Osteoblast (primary cell): ENCODE results near the gene GAGE12J. TPM values are rescaled to one million over a fixed set of nuclear protein-coding genes. Genes with fewer than 3 reads are reported as not detected.
"Not testable (repeated sequence)": the region's sequence is repeated elsewhere in the genome, so short reads cannot be mapped to it uniquely, and the experiment has no call there.

Source experiments
- DNase-seq: peaks from one replicate; pipeline ENCODE4 v3.0.0; 2011; ENCODE audit warnings: low spot score, mixed read lengths; ENCODE audit not compliant: insufficient read length; ENCODE audit errors: missing footprints
- H2AFZ ChIP-seq: 2 replicates; pipeline ENCODE4 v1.6.0; 2011; ENCODE audit warnings: mild to moderate bottlenecking, low read length
- H3K27ac ChIP-seq: 2 replicates; pipeline ENCODE4 v1.5.1; 2011; ENCODE audit warnings: mild to moderate bottlenecking, low read depth, low read length, moderate library complexity
- H3K27me3 ChIP-seq: 2 replicates; pipeline ENCODE4 v1.6.0; 2012; ENCODE audit warnings: mild to moderate bottlenecking, control low read depth, inconsistent platforms, low read length, moderate library complexity; ENCODE audit not compliant: insufficient read depth
- H3K36me3 ChIP-seq: 2 replicates; pipeline ENCODE4 v1.5.1; 2011; ENCODE audit warnings: mild to moderate bottlenecking, low read length, control low read depth, moderate library complexity; ENCODE audit not compliant: insufficient read depth
- H3K4me1 ChIP-seq: 2 replicates; pipeline ENCODE4 v1.5.1; 2011; ENCODE audit warnings: mild to moderate bottlenecking, low read length, control low read depth, moderate library complexity; ENCODE audit not compliant: insufficient read depth
- H3K4me2 ChIP-seq: 2 replicates; pipeline ENCODE4 v1.6.0; 2011; ENCODE audit warnings: mild to moderate bottlenecking, low read length; ENCODE audit not compliant: insufficient read depth
- H3K4me3 ChIP-seq: fragments of 200-600 bp; sonication (generic); 3 replicates; pipeline ENCODE4 v1.5.1; 2012; ENCODE audit warnings: mild to moderate bottlenecking, low read length, inconsistent platforms; ENCODE audit not compliant: insufficient read depth
- H3K79me2 ChIP-seq: 2 replicates; pipeline ENCODE4 v1.6.0; 2012; ENCODE audit warnings: mild to moderate bottlenecking, low read length, control low read depth, inconsistent platforms; ENCODE audit not compliant: insufficient read depth
- H3K9me3 ChIP-seq: 2 replicates; pipeline ENCODE4 v1.5.1; 2011; ENCODE audit warnings: low read depth, low read length, control low read depth
- H4K20me1 ChIP-seq: 2 replicates; pipeline ENCODE4 v1.6.0; 2012; ENCODE audit warnings: mild to moderate bottlenecking, low read length, control low read depth; ENCODE audit not compliant: insufficient read depth
- total RNA-seq: library from RNA; depleted of rRNA; stranded (reverse); fragments of >200 nt; gene quantifications from 2 replicates; pipeline ENCODE4 v1.2.3, GENCODE V29; 2012
- TF ChIP-seq, protein P1 (sequence below): IDR thresholded peaks from 2 replicates; pipeline ENCODE4 v1.5.1; 2011; ENCODE audit warnings: mild to moderate bottlenecking, low read depth, low read length, moderate library complexity; ENCODE audit errors: extremely low read depth

The GAGE12J gene, protein sequence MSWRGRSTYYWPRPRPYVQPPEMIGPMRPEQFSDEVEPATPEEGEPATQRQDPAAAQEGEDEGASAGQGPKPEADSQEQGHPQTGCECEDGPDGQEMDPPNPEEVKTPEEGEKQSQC
- total RNA-seq = not detected in 2 replicates

DNA sequence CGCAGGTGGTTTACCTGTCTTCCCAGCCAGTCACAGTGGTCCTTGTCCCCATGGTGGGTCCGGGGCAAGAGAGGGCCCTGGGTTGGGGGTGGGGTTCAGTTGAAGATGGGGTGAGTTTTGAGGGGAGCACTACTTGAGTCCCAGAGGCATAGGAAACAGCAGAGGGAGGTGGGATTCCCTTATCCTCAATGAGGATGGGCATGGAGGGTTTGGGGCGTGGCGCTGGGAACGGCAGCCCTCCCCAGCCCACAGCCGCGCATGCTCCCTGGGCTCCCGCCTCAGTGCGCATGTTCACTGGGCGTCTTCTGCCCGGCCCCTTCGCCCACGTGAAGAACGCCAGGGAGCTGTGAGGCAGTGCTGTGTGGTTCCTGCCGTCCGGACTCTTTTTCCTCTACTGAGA is at the start of gene GAGE12J:
TSS of gene GAGE12J (plus strand) at position 301 of the 400 bp plus-strand sequence. CDS start 1,157 bp downstream, outside the sequence.
- H3K36me3 ChIP-seq, H3K4me3 ChIP-seq, DNase-seq, H3K4me2 ChIP-seq, H3K4me1 ChIP-seq, H3K27me3 ChIP-seq, H4K20me1 ChIP-seq, H2AFZ ChIP-seq, H3K79me2 ChIP-seq, H3K9me3 ChIP-seq, H3K27ac ChIP-seq: not testable (repeated sequence)

DNA sequence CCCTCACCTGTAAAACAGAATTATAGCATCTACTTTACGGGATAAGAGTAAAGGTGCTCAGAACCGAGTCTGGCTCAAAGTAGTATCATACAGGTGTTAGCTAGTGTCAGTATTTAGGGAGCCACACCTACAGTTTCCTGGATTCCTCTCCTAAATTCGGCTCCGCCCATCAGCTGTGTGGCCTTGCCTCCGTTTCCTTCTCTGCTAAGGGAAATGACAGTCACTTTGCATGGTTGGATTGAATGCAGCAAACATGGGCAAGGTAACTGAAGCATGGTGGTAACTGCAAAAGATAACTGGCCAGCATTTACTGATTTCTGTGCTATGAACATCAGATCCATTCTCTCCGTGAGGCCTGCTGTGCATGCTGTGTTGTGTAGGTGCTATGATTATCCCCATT is 49.4 kb upstream of the GAGE12J start:
- DNase-seq = no peak
- Histone ChIP-seq H3K36me3 (no peaks in the 10 kb centered on the region), H3K27ac (no peak overlapping the region), H3K79me2 (peaks cover 31% of the 10 kb centered on the region), H3K4me3 (no peak overlapping the region), H3K4me2 (no peak overlapping the region), H3K9me3 (no peaks in the 10 kb centered on the region), H2AFZ (no peak overlapping the region), H3K27me3 (no peaks in the 10 kb centered on the region), H4K20me1 (peaks cover 6% of the 10 kb centered on the region), H3K4me1 (no peaks in the 10 kb centered on the region)
- TF ChIP-seq, protein P1, sequence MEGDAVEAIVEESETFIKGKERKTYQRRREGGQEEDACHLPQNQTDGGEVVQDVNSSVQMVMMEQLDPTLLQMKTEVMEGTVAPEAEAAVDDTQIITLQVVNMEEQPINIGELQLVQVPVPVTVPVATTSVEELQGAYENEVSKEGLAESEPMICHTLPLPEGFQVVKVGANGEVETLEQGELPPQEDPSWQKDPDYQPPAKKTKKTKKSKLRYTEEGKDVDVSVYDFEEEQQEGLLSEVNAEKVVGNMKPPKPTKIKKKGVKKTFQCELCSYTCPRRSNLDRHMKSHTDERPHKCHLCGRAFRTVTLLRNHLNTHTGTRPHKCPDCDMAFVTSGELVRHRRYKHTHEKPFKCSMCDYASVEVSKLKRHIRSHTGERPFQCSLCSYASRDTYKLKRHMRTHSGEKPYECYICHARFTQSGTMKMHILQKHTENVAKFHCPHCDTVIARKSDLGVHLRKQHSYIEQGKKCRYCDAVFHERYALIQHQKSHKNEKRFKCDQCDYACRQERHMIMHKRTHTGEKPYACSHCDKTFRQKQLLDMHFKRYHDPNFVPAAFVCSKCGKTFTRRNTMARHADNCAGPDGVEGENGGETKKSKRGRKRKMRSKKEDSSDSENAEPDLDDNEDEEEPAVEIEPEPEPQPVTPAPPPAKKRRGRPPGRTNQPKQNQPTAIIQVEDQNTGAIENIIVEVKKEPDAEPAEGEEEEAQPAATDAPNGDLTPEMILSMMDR = no peak

DNA sequence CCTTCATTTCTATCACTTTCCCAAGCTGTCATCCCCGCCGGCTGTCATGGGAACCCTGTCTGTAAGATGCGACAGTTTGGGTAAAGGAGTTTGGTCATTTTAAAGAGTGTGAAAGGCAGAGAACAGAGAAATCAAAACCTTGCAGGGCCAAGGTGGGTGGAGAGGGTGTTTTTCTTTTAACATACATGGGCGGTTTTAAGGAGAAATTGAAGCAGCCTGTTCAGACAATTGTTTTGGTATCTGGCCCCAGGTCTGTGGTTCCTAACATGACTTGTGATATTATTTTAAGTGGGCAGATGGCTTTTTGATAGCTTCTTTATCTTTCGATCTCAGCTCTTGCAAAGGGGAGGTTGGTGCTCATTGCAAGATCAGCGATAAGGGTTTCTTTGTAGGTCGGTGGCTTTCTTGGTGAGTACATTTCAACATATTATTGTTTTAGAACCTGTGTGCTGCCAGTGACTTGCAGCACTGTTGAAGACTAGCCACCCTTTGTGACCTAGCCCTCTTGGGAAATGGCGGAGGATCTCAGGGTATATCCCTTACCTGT is 48.6 kb upstream of the GAGE12J start:
- Histone ChIP-seq H2AFZ (no peak overlapping the region), H3K4me3 (no peak overlapping the region), H3K27ac (no peak overlapping the region), H4K20me1 (peaks cover 6% of the 10 kb centered on the region), H3K9me3 (no peaks in the 10 kb centered on the region), H3K36me3 (no peaks in the 10 kb centered on the region), H3K4me2 (no peak overlapping the region), H3K79me2 (peaks cover 31% of the 10 kb centered on the region), H3K27me3 (no peaks in the 10 kb centered on the region), H3K4me1 (no peaks in the 10 kb centered on the region)
- TF ChIP-seq, protein P1 = no peak
- peak; percentile 27 for DNase-seq

DNA sequence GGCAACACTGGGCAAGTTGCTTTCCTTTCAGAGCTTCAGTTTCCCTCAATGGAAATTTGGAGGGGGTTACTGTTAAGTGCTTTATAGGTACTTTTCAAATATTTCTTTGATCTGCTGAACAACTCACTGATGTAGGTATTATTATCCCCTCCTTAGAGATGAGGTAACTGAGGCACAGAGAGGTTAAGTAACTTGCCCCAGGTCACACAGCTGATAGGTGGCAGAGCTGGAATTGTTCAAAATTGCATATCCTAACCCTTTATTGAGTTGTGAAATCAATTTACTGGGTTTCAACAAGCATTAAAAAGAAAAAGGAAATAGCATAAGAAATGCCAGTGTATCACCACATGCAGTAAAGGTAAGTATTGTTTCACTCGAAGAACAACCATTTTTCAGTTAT is 45.6 kb upstream of the GAGE12J start:
- Histone ChIP-seq H3K27ac (no peak overlapping the region), H3K4me3 (no peak overlapping the region), H3K4me1 (no peaks in the 10 kb centered on the region), H3K36me3 (no peaks in the 10 kb centered on the region), H2AFZ (no peak overlapping the region), H4K20me1 (peaks cover 6% of the 10 kb centered on the region), H3K9me3 (no peaks in the 10 kb centered on the region), H3K27me3 (no peaks in the 10 kb centered on the region), H3K79me2 (peaks cover 19% of the 10 kb centered on the region), H3K4me2 (no peak overlapping the region)
- DNase-seq = no peak
- TF ChIP-seq, protein P1 = no peak
